ENCODE results near the gene FUOM. TPM values are rescaled to one million over a fixed set of nuclear protein-coding genes. Genes with fewer than 3 reads are reported as not detected.

FUOM gene
- total and polyA plus RNA-seq, 7 donors = 3.0 to 9.1 (median 5.4) TPM

DNA sequence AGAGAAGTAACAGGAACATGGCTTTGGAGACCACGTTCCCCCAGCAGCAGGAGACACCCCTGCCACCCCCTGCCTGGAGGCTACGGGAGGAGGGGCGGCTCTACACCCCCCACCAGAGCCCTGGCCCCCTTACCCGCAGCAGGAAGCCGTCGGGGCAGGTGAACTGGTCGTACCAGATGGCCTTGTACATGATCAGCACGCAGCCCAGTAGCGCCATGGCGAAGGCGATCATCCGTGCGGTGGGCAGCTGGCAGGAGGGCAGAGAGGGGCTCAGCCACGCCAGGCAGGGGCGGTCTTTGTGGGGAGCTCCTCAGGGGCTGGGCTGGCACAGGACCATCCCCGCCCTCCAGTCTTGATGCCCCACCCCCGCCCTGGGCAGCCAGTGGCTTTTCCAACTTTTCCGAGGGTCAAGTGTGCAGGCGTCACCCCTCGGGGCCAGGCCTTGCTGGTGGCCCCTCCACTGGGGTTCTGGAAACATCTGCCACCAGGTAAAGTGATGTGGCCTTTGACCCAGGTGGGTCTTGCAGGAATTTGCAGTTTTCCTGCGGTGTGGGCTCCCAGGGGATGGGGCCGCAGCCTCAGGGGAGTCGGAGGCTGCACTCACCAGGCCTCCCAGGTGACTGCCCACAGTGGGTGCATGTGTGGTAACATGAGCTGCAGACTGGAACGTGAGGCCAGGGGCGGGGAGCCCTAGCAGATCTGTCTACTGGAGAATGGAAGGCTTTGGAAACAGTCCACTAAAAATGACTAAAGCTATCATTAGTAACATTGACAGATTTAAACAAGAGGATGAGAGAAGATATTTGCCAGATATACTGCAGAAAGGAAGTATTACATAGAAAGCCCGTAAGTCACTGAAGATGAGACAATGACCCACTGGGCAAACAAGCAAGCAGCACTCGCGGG is 30.8 kb downstream of the FUOM start:
- 28 to 36% (median 30%) methylated on average over 27 to 28 of the region's 28 CpGs for WGBS, 3 donors
- no peak overlapping the region for H3K27ac ChIP-seq
- H3K4me3 ChIP-seq = no peak overlapping the region
- H3K4me1 ChIP-seq = no peaks in the 10 kb centered on the region
- ATAC-seq (no peak), DNase-seq (peak in 1 of 2 donors; percentile 44)
- H3K27me3 ChIP-seq (ENCODE audit: insufficient read depth in 3 of 3, low read length in 2 of 3) = peaks cover 0 to 67% (median 24%) of the 10 kb centered on the region in 3 donors
- intact Hi-C loops (cut with DNase I) = loop anchor here (5.0 to 10.0 kb wide), 2 partner anchors 68 to 280 kb away; partner anchors contain the start of gene MTG1 (in 1 of the 2)
- H3K9me3 ChIP-seq = no peaks in the 10 kb centered on the region
- no peaks in the 10 kb centered on the region for H3K36me3 ChIP-seq (ENCODE audit: insufficient read depth in 1 of 2, low read depth in 1 of 2)
- TF ChIP-seq, protein P1, sequence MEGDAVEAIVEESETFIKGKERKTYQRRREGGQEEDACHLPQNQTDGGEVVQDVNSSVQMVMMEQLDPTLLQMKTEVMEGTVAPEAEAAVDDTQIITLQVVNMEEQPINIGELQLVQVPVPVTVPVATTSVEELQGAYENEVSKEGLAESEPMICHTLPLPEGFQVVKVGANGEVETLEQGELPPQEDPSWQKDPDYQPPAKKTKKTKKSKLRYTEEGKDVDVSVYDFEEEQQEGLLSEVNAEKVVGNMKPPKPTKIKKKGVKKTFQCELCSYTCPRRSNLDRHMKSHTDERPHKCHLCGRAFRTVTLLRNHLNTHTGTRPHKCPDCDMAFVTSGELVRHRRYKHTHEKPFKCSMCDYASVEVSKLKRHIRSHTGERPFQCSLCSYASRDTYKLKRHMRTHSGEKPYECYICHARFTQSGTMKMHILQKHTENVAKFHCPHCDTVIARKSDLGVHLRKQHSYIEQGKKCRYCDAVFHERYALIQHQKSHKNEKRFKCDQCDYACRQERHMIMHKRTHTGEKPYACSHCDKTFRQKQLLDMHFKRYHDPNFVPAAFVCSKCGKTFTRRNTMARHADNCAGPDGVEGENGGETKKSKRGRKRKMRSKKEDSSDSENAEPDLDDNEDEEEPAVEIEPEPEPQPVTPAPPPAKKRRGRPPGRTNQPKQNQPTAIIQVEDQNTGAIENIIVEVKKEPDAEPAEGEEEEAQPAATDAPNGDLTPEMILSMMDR (IDR thresholded peaks at IDR 0.05) = no peak

DNA sequence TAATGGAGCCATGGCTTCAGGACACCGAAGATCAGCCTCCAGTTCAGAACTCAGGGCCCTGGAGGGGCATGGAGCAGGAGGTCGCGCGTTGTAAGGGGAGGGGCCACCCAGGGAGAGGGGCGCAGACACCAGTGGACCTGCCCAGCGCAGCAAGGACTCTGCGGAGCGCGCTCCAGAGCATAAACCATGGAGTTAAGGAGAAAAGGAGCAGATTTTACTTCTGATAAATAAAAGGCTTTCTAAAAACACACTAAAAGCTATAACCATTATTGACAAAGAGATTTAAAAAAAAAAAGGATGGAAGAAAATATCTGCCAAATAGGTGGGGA is 31.6 kb downstream of the FUOM start:
- no peaks in the 10 kb centered on the region for H3K4me1 ChIP-seq
- intact Hi-C loops (cut with DNase I) = loop anchor here (5.0 to 10.0 kb wide), 2 partner anchors 69 to 281 kb away; partner anchors contain the start of gene MTG1 (in 1 of the 2)
- 22 to 40% (median 31%) methylated on average over 9 of the region's 9 CpGs for WGBS, 3 donors
- DNase-seq (no peak), ATAC-seq (no peak)
- H3K27me3 ChIP-seq (ENCODE audit: insufficient read depth in 3 of 3, low read length in 2 of 3) = peaks cover 0 to 63% (median 25%) of the 10 kb centered on the region in 3 donors
- TF ChIP-seq, protein P1 (IDR thresholded peaks at IDR 0.05) = no peak
- no peaks in the 10 kb centered on the region for H3K36me3 ChIP-seq (ENCODE audit: insufficient read depth in 1 of 2, low read depth in 1 of 2)
- no peak overlapping the region for H3K27ac ChIP-seq
- H3K9me3 ChIP-seq = no peaks in the 10 kb centered on the region
- H3K4me3 ChIP-seq = peak overlapping the region; percentile 51

DNA sequence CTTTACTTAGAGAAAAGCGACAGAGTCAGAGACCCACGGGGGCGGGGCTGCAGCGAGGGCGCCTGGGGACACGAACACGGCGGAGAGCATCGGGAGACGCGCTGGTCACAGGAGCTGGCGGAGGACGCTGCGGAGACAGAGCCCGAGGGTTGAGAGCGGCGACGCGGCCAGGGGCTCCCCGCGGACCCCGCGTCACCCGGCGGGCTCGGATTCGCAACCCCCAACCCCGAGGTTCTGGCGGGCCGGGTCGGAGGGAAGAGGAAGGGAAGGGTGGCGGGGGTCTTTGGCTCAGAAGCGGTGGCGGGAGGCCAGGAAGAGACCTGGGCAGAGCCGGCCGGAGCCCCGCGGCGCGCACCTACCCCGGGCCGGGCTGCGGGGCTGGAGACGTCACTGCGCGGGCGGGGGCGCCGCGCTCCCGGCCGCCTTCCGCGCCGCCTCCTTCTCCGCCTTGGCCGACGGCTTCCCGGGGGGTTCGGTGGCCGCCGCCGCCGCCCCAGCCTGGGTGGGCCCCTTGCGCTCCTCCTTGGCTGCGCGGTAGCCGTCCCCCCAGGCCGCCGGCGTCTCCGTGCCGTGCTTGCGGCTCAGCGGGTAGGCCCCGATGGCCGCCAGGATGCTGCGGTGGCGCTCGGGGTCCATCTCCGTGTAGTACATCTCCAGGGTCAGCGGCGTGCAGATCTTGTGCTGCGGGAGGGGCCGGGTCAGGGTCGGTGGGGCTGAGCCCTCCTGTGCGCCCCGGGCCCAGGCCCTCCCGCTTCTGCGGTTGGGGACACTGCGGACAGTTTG is 32.2 kb downstream of the FUOM start:
- Histone ChIP-seq H3K9me3 (no peaks in the 10 kb centered on the region), H3K27ac (no peak overlapping the region), H3K4me1 (no peaks in the 10 kb centered on the region), H3K4me3 (peak overlapping the region; percentile 51), H3K36me3 (ENCODE audit: insufficient read depth in 1 of 2, low read depth in 1 of 2) (no peaks in the 10 kb centered on the region), H3K27me3 (ENCODE audit: insufficient read depth in 3 of 3, low read length in 2 of 3) (peaks cover 0 to 63% (median 28%) of the 10 kb centered on the region in 3 donors)
- ATAC-seq (no peak), DNase-seq (peak in 1 of 2 donors; percentile 45)
- TF ChIP-seq, protein P1 (IDR thresholded peaks at IDR 0.05) = no peak
- intact Hi-C loops (cut with DNase I) = loop anchor here (5.0 to 10.0 kb wide), 2 partner anchors 69 to 282 kb away; partner anchors contain the start of gene MTG1 (in 1 of the 2)
- WGBS, 3 donors = 1 to 4% (median 3%) methylated on average over 41 to 89 of the region's 91 CpGs

DNA sequence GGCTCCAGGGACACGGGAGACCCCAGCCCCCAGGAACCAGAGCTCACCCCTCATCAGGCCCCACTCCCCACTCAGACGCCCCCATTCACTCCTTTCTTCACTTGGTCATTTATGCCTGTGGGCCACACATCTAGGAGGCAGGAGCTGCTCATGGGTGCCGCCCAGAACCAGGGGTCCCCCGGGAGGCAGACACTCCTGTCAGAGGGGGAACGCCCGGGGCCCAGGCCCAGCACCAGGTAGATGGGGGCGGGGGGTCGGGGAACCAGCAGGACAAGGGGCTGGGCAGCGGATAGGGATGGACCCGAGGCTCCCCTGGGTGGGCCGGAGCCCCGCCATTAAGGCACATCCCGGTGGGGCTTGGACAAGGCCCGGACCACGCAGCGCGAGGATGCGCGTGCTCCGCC is 33.0 kb downstream of the FUOM start:
- no peak overlapping the region for H3K27ac ChIP-seq
- 13 to 21% (median 16%) methylated on average over 15 to 20 of the region's 20 CpGs for WGBS, 3 donors
- ATAC-seq (peak in 2 of 4 donors; percentile 14 to 18), DNase-seq (no peak)
- H3K4me1 ChIP-seq = no peaks in the 10 kb centered on the region
- no peaks in the 10 kb centered on the region for H3K9me3 ChIP-seq
- H3K27me3 ChIP-seq (ENCODE audit: insufficient read depth in 3 of 3, low read length in 2 of 3) = peaks cover 0 to 70% (median 28%) of the 10 kb centered on the region in 3 donors
- no peaks in the 10 kb centered on the region for H3K36me3 ChIP-seq (ENCODE audit: insufficient read depth in 1 of 2, low read depth in 1 of 2)
- intact Hi-C loops (cut with DNase I) = loop anchor here (5.0 to 10.0 kb wide), 2 partner anchors 70 to 282 kb away; partner anchors contain the start of gene MTG1 (in 1 of the 2)
- TF ChIP-seq, protein P1 (IDR thresholded peaks at IDR 0.05) = no peak
- H3K4me3 ChIP-seq = peak overlapping the region; percentile 51
